Hematopoietic multipotent progenitor cell (in vitro differentiated cells): ENCODE results near the gene JAM3. TPM values are rescaled to one million over a fixed set of nuclear protein-coding genes. Genes with fewer than 3 reads are reported as not detected.

Experiments used
- DNase-seq, 3 donors: peaks; one replicate each; pipeline ENCODE4 v3.0.0-alpha.2; 2011 to 2015; ENCODE audit warnings: low read depth in 2 of 3, low spot score in 2 of 3
- total RNA-seq: library from RNA; depleted of rRNA; stranded (reverse); fragments of >200 nt; gene quantifications from one replicate; pipeline ENCODE4 v1.2.3, GENCODE V29; 2012

JAM3 gene
- total RNA-seq, 1 donor: 11.8 TPM

- no peak for DNase-seq
These were observed 29.9 kb upstream of the JAM3 start for GRCh38 chr11:134038897-134039470.

DNA sequence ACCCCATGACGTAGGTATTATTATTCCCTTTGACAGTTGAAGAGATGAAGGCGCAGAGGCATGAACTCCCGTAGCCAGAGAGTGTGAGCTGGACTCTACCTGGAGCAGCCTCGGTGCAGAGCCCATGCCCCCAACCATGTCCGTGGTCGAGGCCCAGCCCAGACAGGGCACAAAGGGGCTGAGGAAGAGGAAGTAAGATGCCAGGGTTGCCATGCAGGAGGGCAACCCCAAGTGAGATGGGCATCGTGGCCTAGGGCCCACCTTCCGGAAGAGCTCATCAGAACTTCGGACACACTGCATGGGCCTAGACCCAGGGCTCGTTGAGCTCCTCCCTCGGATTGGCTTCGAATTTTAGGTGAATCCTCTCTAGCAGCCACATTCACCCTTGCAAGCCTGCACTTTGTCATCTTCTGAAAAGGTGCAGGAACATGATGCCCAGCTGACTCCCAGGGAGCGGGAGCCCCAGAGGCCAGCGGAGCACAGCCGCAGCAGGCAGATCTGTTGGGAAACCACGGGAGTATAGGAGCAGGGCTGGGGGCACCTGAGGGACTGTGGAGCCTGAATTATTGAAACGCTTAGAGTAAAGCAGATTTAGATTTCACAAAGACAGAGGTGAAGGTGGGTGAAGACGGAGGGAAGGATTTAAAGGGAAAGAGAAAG is 29.0 kb upstream of the JAM3 start:
- DNase-seq: no peak

GRCh38 chr11:134040386-134041302 is 28.2 kb upstream of the JAM3 start:
- DNase-seq: no peak

GRCh38 chr11:134041349-134041748 is 27.5 kb upstream of the JAM3 start:
- no peak for DNase-seq

DNA sequence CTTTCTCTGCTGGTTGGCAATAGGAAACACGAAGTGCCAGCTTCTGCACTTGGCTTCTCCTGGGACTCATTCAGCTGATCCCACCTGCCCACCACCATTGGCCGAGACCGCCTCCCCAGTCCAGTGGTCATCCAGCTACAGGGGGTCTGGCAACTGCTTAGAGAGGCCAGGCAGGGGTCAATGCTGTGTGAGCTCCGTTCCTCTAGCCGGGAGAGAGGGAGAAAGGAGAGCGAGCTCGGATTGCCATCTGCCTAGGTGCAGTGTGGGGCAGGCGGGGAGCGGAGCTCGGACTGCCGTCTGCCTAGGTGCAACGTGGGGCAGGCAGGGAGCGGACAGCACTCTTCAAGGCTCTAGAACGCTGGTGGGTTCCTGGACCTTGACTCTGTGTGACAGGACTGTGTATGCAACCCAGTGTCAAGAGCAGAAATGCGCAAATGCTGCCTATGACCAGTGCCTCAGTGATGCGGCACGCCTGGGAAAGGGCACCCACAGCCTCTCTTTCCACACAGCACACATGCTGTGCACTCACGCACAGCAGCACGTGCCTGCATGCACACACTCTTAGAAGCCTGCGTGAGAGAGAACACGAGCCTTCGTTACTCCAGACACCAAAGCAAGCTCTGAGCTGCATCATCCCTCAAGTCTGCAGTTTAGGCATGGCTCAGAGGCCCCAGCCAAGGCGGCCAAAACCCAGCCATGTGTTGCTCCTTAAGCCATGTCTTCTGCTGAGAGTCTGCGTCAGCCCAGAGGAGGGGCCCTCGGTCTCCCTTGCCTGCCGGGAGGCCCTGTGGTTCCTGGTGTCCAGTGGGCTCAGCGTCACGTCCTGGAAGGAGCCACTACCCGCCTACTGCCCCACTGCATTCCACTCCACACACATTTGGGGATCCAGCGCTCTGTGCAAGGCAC is 26.8 kb upstream of the JAM3 start:
- no peak for DNase-seq

GRCh38 chr11:134043821-134044420 is 25.0 kb upstream of the JAM3 start:
- DNase-seq: no peak

DNA sequence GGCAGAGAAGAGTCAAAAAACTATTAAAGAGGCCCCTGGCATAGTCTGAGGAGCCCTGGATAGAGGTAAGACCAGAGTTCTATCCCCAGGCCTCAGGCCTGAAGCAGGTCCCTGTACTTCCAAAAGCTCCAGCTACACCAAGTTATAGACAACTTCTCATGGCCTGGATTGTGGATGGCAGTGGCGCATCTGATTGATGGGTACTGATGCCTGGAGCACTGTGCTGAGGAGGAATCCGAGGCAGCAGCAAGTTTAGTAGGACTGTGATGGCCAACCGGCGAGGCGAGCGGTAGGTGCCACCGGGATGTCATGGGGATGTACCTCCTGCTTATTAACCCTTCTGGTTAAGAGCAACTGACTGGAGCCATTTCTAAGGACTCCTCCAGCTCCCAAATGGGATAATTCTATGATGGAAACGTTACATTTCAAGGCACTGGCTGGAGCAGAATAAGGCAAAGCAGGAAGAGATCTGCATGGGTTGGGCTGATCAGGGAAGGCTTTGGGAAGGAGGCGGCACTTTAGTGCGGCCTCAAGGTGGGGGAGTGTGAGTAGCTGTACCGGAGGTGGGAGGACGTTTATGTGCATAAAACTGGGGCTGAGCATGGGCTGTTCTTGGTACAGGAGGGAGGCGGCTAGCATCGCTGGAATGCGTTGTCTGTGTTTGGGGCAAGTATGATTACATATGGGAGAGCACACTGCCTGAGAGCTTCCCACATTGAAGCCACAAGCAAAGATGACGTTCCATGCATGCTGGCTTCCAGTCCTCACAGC is 24.2 kb upstream of the JAM3 start:
- DNase-seq: no peak

DNA sequence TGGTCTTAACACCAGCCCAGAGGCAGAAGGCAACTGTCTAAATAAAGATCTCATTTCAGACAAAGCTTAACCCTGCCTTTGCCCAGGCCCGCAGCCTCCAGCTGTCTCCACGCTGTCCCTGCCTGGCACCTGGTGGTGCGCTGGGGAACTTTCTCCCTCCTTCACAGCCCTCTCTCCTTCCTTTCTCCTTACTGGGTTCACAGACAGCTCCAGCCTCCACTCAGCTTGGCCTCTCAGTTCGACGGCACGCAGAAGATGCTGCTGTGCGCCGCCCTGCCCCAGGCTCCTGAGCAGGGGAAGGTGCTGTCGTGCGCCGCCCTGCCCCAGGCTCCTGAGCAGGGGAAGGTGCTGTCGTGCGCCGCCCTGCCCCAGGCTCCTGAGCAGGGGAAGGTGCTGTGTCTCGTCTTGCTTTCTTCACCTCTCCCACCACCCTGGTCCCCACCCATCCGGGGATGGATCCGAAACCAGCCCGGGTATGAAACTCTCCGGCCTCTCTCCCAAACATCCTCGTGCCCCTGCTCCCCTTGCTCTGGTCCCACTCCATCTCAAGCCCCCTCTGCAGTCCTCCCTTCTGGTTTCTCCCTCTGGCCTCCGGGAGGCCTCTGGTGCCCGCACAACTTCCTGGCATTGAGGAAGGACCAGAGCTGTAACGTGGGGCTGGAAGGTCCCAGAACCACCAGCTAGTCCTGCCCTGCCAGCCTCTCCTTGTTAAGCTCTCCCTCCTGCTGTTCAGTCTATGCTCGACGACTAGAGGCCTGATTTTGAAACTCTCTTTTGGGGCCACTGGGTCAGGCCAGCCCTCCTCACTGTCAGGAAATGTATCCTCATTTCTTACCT is 22.9 kb upstream of the JAM3 start:
- DNase-seq: peak in 1 of 3 donors; percentile 44

GRCh38 chr11:134046681-134047449 is 22.0 kb upstream of the JAM3 start:
- no peak for DNase-seq

DNA sequence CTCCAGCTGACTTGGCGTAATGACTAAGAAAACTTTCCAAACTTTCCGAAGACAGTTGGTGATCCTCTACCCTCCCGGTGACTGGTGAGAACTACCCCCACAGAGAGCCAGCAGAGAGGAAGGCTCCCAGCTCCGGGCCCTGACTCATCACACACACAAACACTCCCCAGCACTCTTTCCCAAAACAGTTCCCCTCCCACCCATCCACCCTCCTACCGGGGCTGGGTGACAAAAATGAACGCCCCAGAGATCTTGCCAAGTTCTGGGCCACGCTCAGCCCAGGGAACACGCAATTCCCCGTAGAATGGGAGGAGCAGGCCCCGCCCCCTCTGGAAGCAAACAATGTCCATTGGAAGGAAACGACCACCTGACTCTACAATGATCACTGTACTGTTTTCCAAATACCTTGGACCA is 21.3 kb upstream of the JAM3 start:
- DNase-seq: no peak

GRCh38 chr11:134048028-134048427 is 20.8 kb upstream of the JAM3 start:
- DNase-seq: no peak

GRCh38 chr11:134049303-134049702 is 19.6 kb upstream of the JAM3 start:
- DNase-seq: no peak

GRCh38 chr11:134050541-134051383 is 18.1 kb upstream of the JAM3 start:
- DNase-seq: peak; percentile 58 to 83 (median 75)

GRCh38 chr11:134052395-134052987 is 16.4 kb upstream of the JAM3 start:
- DNase-seq: no peak

GRCh38 chr11:134052988-134053945 is 15.6 kb upstream of the JAM3 start:
- DNase-seq: no peak
